Stimulated activated CD4-positive, alpha-beta T cell treated with anti-CD3 and anti-CD28 coated beads, Interleukin-2, amount 100 ng/mL, for 24 hours (primary cell): ENCODE results near the gene DENND6B.
"Not testable (repeated sequence)": the region's sequence is repeated elsewhere in the genome, so short reads cannot be mapped to it uniquely, and the experiment has no call there.

Experiments
- DNase-seq, 2 donors: peaks; one replicate each; pipeline ENCODE4 v3.0.0-alpha.2; 2020

DENND6B gene

GRCh38 chr22:50283821-50284220 is 43.0 kb downstream of the DENND6B start:
- DNase-seq: no peak

- no peak for DNase-seq
Measured at GRCh38 chr22:50282361-50283155, 44.3 kb downstream of the DENND6B start.

GRCh38 chr22:50281957-50282356 is 44.9 kb downstream of the DENND6B start:
- no peak for DNase-seq

GRCh38 chr22:50281384-50281760 is 45.4 kb downstream of the DENND6B start:
- DNase-seq: no peak

GRCh38 chr22:50280708-50281383 is 46.0 kb downstream of the DENND6B start:
- no peak for DNase-seq

GRCh38 chr22:50280022-50280707 is 46.6 kb downstream of the DENND6B start:
- no peak for DNase-seq

GRCh38 chr22:50278956-50279619 is 47.7 kb downstream of the DENND6B start:
- no peak for DNase-seq

GRCh38 chr22:50278461-50278860 is 48.4 kb downstream of the DENND6B start:
- DNase-seq: no peak

GRCh38 chr22:50277761-50278160 is 49.1 kb downstream of the DENND6B start:
- no peak for DNase-seq

- DNase-seq: peak in 1 of 2 donors; percentile 58
Measured at GRCh38 chr22:50276143-50276542, 50.7 kb downstream of the DENND6B start.

GRCh38 chr22:50275181-50276055 is 51.4 kb downstream of the DENND6B start:
- DNase-seq: no peak

GRCh38 chr22:50274771-50275170 is 52.0 kb downstream of the DENND6B start:
- no peak for DNase-seq

- peak; percentile 53 to 55 for DNase-seq
Measured at GRCh38 chr22:50274311-50274710, 52.5 kb downstream of the DENND6B start.

GRCh38 chr22:50273781-50274180 is 53.0 kb downstream of the DENND6B start:
- DNase-seq: not testable (repeated sequence)

GRCh38 chr22:50273352-50273751 is 53.5 kb downstream of the DENND6B start:
- not testable (repeated sequence) for DNase-seq

- DNase-seq: no peak
Measured at GRCh38 chr22:50272044-50272802, 54.6 kb downstream of the DENND6B start.

GRCh38 chr22:50271519-50271970 is 55.3 kb downstream of the DENND6B start:
- DNase-seq: peak; percentile 63 to 76

GRCh38 chr22:50270666-50271394 is 56.0 kb downstream of the DENND6B start:
- DNase-seq: peak; percentile 73 to 74

GRCh38 chr22:50269970-50270665 is 56.7 kb downstream of the DENND6B start, which contains the start of gene MAPK11:
TSS of gene MAPK11 (minus strand) at chr22:50270380. CDS start at chr22:50270292, 88 bp downstream.
- DNase-seq: peak; percentile 74 to 77

- DNase-seq: no peak
Measured at GRCh38 chr22:50269573-50269969, 57.2 kb downstream of the DENND6B start.
